ENCODE results near the gene CD93.

The CD93 gene

DNA sequence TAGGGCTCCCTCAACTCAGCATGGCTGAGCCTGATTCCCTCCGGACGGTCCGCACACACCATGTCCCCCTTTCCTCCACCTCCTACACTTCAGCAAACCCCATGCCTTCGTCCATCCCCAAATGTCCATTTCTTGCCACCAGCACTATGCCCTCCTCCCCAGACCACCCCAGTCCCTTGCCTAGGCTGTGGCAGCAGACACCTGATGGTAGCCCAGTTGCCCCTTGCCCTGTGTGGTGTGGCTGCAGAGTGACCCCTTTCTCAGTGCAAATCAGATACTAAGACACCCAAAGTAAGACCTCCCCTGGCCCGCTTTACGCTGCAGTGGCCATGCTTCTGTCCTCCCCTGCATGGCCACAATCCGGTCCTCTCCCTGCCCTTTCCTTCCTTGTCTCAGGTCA, 34.1 kb upstream of the CD93 start:
- no peak overlapping the region for H3K4me3 ChIP-seq (ENCODE audit: low read depth, low read length)
- DNase-seq (ENCODE audit: low read depth): no peak
- TF ChIP-seq, protein P1, sequence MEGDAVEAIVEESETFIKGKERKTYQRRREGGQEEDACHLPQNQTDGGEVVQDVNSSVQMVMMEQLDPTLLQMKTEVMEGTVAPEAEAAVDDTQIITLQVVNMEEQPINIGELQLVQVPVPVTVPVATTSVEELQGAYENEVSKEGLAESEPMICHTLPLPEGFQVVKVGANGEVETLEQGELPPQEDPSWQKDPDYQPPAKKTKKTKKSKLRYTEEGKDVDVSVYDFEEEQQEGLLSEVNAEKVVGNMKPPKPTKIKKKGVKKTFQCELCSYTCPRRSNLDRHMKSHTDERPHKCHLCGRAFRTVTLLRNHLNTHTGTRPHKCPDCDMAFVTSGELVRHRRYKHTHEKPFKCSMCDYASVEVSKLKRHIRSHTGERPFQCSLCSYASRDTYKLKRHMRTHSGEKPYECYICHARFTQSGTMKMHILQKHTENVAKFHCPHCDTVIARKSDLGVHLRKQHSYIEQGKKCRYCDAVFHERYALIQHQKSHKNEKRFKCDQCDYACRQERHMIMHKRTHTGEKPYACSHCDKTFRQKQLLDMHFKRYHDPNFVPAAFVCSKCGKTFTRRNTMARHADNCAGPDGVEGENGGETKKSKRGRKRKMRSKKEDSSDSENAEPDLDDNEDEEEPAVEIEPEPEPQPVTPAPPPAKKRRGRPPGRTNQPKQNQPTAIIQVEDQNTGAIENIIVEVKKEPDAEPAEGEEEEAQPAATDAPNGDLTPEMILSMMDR (conservative IDR thresholded peaks at IDR 0.05; ENCODE audit: low read depth, low read length): no peak

DNA sequence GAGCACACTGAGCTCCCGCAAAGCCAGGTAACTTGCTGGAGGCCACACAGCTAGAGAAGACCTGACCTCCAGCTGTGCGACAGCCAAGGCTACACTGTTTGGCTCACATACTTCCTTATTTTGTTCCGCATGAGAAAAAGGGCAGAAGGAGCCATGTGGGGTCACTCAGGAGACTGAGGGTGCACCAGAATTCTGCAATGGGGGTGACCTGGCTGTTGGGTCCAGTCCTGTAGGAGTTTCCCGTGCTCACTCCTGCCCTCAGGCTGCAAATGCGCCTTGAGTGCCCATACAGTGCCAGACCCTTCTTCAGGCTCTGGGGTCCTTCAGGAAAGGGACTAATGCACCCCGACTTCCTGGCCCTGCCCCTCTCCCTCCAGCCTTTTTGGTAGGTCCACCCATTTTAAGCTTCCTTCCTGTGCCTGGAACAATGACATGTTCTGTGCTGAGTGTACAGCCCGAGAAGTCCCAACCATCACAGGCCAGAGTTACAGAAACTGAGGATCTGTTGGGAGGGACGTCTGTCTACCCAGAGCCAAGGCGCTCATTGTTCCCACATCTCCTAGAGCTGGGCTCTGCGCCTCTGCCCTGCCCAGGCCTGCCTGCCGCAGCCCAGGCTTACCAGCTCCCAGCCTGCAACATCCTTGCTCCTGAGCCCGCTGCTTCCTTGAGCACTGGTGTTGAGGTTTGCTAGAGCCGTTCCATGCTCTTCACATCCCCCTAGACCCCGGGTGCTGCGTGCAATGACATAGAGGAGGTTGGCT, 33.5 kb upstream of the CD93 start:
- no peak overlapping the region for H3K4me3 ChIP-seq (ENCODE audit: low read depth, low read length)
- no peak for DNase-seq (ENCODE audit: low read depth)
- TF ChIP-seq, protein P1 (conservative IDR thresholded peaks at IDR 0.05; ENCODE audit: low read depth, low read length): no peak

DNA sequence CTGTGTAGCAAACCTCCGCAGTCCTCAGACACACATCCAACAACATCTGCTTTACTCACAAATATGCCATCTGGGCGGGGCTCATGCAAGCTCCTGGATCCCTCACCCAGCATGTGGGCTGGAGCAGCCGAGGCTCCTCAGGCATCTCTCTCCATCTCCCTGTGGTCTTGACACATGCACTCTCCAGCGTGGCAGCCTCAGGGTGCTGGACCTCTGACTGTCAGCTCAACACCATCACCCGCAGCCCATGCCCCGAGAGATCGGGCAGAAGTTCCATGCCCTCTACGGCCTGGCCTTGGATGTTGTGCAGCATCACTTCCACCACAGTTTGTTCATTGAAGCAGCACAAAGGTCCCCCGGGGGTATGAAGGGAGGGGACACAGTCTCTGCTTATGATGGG, 32.6 kb upstream of the CD93 start:
- no peak for DNase-seq (ENCODE audit: low read depth)
- H3K4me3 ChIP-seq (ENCODE audit: low read depth, low read length): no peak overlapping the region
- TF ChIP-seq, protein P1 (conservative IDR thresholded peaks at IDR 0.05; ENCODE audit: low read depth, low read length): no peak

DNA sequence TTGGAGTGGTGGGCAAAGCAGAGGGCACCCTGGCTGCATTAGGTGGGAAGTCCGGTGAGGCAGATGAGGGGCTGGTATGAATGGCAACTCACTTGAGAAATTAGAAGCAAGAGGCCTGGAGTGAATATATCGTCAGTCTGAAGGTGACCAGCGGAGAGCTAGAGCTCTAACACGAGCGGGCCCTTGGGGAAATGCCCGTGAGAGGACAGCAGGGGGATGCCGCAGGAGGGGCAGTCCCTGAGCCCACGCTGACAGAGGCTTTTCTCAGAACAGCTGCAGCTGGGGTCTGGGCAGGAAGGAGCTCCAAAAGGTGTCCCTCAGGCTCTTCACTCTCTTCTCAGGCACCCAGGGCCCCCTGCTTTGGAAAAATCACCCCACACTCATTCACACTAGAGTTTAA, 32.0 kb upstream of the CD93 start:
- H3K4me3 ChIP-seq (ENCODE audit: low read depth, low read length): no peak overlapping the region
- DNase-seq (ENCODE audit: low read depth): no peak
- TF ChIP-seq, protein P1 (conservative IDR thresholded peaks at IDR 0.05; ENCODE audit: low read depth, low read length): no peak

DNA sequence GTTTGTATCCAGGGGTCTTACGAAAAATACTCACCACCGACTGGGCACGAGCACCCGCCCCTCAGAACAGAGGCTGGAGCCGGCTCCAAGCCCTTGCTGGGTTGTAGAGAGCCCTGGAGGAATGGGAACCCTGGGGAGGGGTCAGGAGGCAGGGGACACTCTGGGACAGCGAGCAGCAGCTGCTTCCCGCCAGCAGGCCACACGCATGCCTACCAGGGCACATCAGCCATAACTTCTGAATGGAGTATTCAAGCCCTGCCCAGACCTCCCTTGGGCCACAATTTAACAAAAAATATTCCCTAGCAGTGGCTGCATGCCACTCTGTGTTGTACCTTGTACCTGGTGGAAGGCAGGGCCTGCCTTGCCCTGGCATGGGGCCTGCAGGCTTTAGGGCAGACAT, 31.6 kb upstream of the CD93 start:
- no peak for DNase-seq (ENCODE audit: low read depth)
- TF ChIP-seq, protein P1 (conservative IDR thresholded peaks at IDR 0.05; ENCODE audit: low read depth, low read length): no peak
- no peak overlapping the region for H3K4me3 ChIP-seq (ENCODE audit: low read depth, low read length)

DNA sequence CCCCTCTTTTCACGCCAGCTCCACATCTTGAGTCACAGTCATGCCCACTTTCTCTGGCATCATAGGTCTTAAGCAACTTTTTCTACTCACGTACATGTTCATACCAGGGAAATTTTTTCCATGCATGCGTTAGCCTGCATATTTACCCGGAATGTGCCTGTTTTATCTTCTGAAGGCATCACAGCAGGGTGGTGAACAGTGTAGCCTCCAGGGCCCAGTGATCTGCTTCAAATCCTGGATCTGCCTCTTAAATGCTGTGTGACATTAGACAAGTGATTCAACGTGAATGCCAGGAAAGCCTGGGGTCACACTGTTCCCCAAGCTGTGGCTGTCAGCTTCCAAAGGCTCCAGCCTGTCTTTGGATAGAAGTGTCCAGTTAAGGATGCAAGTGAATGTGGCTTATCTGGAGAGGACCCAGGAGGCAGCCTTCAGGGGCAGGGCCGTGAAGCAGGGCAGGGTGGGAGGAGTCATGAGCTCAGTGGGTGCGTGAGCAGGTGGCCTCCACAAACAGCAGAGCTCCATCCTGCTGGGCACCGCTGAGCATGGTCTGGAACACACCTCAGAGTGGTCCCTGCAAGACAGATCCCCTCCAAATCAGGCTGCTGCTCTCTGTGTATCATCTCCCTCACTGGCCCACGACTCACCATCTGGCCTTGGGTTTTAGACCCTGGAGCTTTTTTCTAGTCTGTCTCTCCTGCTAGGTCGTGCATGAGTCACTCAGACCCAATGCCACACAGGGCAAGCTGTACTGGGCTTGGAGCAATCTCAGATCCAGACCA, 30.4 kb upstream of the CD93 start:
- DNase-seq (ENCODE audit: low read depth): peak; percentile 47
- TF ChIP-seq, protein P1 (conservative IDR thresholded peaks at IDR 0.05; ENCODE audit: low read depth, low read length): no peak
- no peak overlapping the region for H3K4me3 ChIP-seq (ENCODE audit: low read depth, low read length)

All from choroid plexus epithelial cell (primary cell).